HuH-7 (cell line): ENCODE data around the gene FOLH1.
"Not testable (repeated sequence)": the region's sequence is repeated elsewhere in the genome, so short reads cannot be mapped to it uniquely, and the experiment has no call there.

Source experiments
- DNase-seq: peaks from one replicate; pipeline ENCODE4 v3.0.0; 2011; ENCODE audit warnings: low spot score

Gene FOLH1

GRCh38 chr11:49177936-49178335, 30.5 kb downstream of the FOLH1 start:
- DNase-seq, result not testable (repeated sequence)

- DNase-seq, result not testable (repeated sequence)
Measured at GRCh38 chr11:49175378-49175777, 33.0 kb downstream of the FOLH1 start.

GRCh38 chr11:49174691-49175366, 33.6 kb downstream of the FOLH1 start:
- not testable (repeated sequence) for DNase-seq

- not testable (repeated sequence) for DNase-seq
Measured at GRCh38 chr11:49171613-49172012, 36.8 kb downstream of the FOLH1 start.

- not testable (repeated sequence) for DNase-seq
Measured at GRCh38 chr11:49169579-49169978, 38.8 kb downstream of the FOLH1 start.

- not testable (repeated sequence) for DNase-seq
Measured at GRCh38 chr11:49168992-49169391, 39.4 kb downstream of the FOLH1 start.

GRCh38 chr11:49151211-49151610, 57.2 kb downstream of the FOLH1 start:
- DNase-seq, result no peak

GRCh38 chr11:49102356-49102755, 106.0 kb downstream of the FOLH1 start:
- DNase-seq, result not testable (repeated sequence)
